AG09319 (cell line): ENCODE measurements around the gene SIPA1L3.

Source experiments
- DNase-seq: peaks from one replicate; pipeline ENCODE4 v3.0.0-alpha.2; 2010; ENCODE audit warnings: low read depth; ENCODE audit errors: extremely low read depth
- CTCF ChIP-seq: IDR thresholded peaks from 2 replicates; pipeline ENCODE4 v1.5.1; 2011; ENCODE audit warnings: low read depth, mild to moderate bottlenecking, inconsistent platforms, low read length, moderate library complexity

Gene SIPA1L3

GRCh38 chr19:38078302-38078930 is 171.4 kb downstream of the SIPA1L3 start:
- TF ChIP-seq CTCF: no peak
- no peak for DNase-seq

GRCh38 chr19:38079926-38080380 is 172.9 kb downstream of the SIPA1L3 start:
- peak; percentile 40 for DNase-seq
- TF ChIP-seq CTCF: no peak

- DNase-seq: no peak
- no peak for TF ChIP-seq CTCF
Observed at GRCh38 chr19:38081547-38082255, 174.7 kb downstream of the SIPA1L3 start.

GRCh38 chr19:38082256-38083118 is 175.5 kb downstream of the SIPA1L3 start:
- no peak for TF ChIP-seq CTCF
- DNase-seq: no peak

GRCh38 chr19:38084196-38084595 is 177.2 kb downstream of the SIPA1L3 start:
- TF ChIP-seq CTCF: no peak
- no peak for DNase-seq

GRCh38 chr19:38089440-38089839 is 182.4 kb downstream of the SIPA1L3 start:
- no peak for TF ChIP-seq CTCF
- DNase-seq: no peak
